Panc1 (cell line): ENCODE results near the gene MED13L. TPM values are rescaled to one million over a fixed set of nuclear protein-coding genes. Genes with fewer than 3 reads are reported as not detected.

Source experiments
- ATAC-seq: fragments of 200-7000 bp; cut with Tn5 transposase; 2 replicates; pipeline ENCODE4 v1.9.1; 2020; ENCODE audit warnings: mild to moderate bottlenecking, moderate library complexity
- Bru-seq: library from RNA; stranded (reverse); fragments of 400-500 nt; gene quantifications from one replicate; lab custom pipeline; 2021; lab: Mats Ljungman, UMichigan
- BruChase-seq, 2 experiments: library from RNA; stranded (reverse); fragments of 400-500 nt; gene quantifications; one replicate each; lab custom pipeline; 2021; lab: Mats Ljungman, UMichigan
- BruUV-seq: library from RNA; stranded (reverse); fragments of 400-500 nt; replicated peaks from 2 replicates; lab custom pipeline; 2021; lab: Mats Ljungman, UMichigan
- CTCF ChIA-PET: fragments of 300-600 bp; sonication (Branson Sonifier 250); formaldehyde crosslinking; loops from one replicate; lab custom pipeline; 2022; ENCODE audit warnings: antibody characterized with exemption; lab: Charles Lee
- POLR2A ChIA-PET: fragments of 300-600 bp; sonication (Branson Sonifier 250); formaldehyde crosslinking; loops from one replicate; lab custom pipeline; 2022; ENCODE audit warnings: antibody characterized with exemption; lab: Charles Lee
- DNase-seq: peaks from one replicate; pipeline ENCODE4 v3.0.0-alpha.2; 2010; ENCODE audit warnings: low read depth, low spot score
- H3K27ac ChIP-seq: 2 replicates; pipeline ENCODE4 v1.5.1; 2011; ENCODE audit warnings: mild to moderate bottlenecking, low read length, inconsistent platforms
- H3K27me3 ChIP-seq: fragments of 200-500 bp; sonication (Bioruptor generic); 2 replicates; pipeline ENCODE4 v1.6.0; 2014; ENCODE audit warnings: low read length, inconsistent platforms; ENCODE audit not compliant: control insufficient read depth, insufficient read depth
- H3K36me3 ChIP-seq: fragments of 200-500 bp; sonication (Bioruptor generic); 2 replicates; pipeline ENCODE4 v1.5.1; 2014; ENCODE audit warnings: inconsistent platforms, mild to moderate bottlenecking, low read length, moderate library complexity; ENCODE audit not compliant: control insufficient read depth, insufficient read depth
- H3K4me1 ChIP-seq: 2 replicates; pipeline ENCODE4 v1.5.1; 2011; ENCODE audit warnings: inconsistent platforms, mild to moderate bottlenecking, low read length, moderate library complexity; ENCODE audit not compliant: control insufficient read depth, insufficient read depth
- H3K4me3 ChIP-seq, 2 experiments: 2 replicates each; pipeline ENCODE4 v1.5.1; 2011 to 2012; ENCODE audit warnings: low read depth in 2 of 2, low read length in 2 of 2, mild to moderate bottlenecking in 2 of 2, inconsistent platforms in 1 of 2, moderate library complexity in 1 of 2
- H3K9me3 ChIP-seq: fragments of 200-500 bp; sonication (Bioruptor generic); 2 replicates; pipeline ENCODE4 v1.5.1; 2014; ENCODE audit warnings: low read depth, mild to moderate bottlenecking, inconsistent platforms, low read length, moderate library complexity; ENCODE audit not compliant: control insufficient read depth, insufficient read depth
- CTCF ChIP-seq: fragments of 450-650 bp; IDR thresholded peaks from 2 replicates; pipeline ENCODE4 v1.5.1; 2017; ENCODE audit warnings: mild to moderate bottlenecking
- POLR2AphosphoS5 ChIP-seq: IDR thresholded peaks from 2 replicates; pipeline ENCODE4 v1.6.1; 2012; ENCODE audit warnings: mild to moderate bottlenecking, low read depth, low read length, moderate library complexity
- REST ChIP-seq, 2 experiments: IDR thresholded peaks; 2 replicates each; pipeline ENCODE4 v1.6.1; 2011 to 2012; ENCODE audit warnings: low read depth in 2 of 2, control low read depth in 1 of 2, low read length in 1 of 2, mild to moderate bottlenecking in 1 of 2, moderate library complexity in 1 of 2; ENCODE audit not compliant: insufficient read depth in 1 of 2
- SIN3A ChIP-seq: IDR thresholded peaks from 2 replicates; pipeline ENCODE4 v1.6.1; 2012; ENCODE audit warnings: low read depth, mild to moderate bottlenecking, low read length, moderate library complexity, borderline replicate concordance; ENCODE audit not compliant: insufficient read depth
- TCF7L2 ChIP-seq: IDR thresholded peaks from 2 replicates; pipeline ENCODE4 v1.6.1; 2011; ENCODE audit warnings: mild to moderate bottlenecking, low read depth, low read length, inconsistent platforms
- in situ Hi-C: cut with HindIII; loops from 2 replicates; pipeline ENCODE4 v1.10.0; 2016; ENCODE audit warnings: low sequenced_read_pairs, low pct_unique_long_range_greater_than_20kb
- intact Hi-C: fragments of 100-400 bp; cut with micrococcal nuclease; formaldehyde crosslinking; loops from one replicate; pipeline ENCODE4 v1.10.0; 2022; ENCODE audit not compliant: unreplicated experiment
- long read RNA-seq: library from polyadenylated mRNA; unstranded; transcript quantifications from one replicate; pipeline ENCODE4 v2.0.0, GENCODE V29; 2021; ENCODE audit not compliant: unreplicated experiment
- polyA plus RNA-seq: library from polyadenylated mRNA; unstranded; fragments of >200 nt; gene quantifications from one replicate; pipeline ENCODE4 v1.2.1, GENCODE V29; 2012; ENCODE audit warnings: missing spikeins; ENCODE audit not compliant: insufficient read length
- total RNA-seq: library from RNA; stranded (reverse); gene quantifications from one replicate; pipeline ENCODE4 v1.2.1, GENCODE V29; 2021; ENCODE audit not compliant: unreplicated experiment

Gene MED13L
- total RNA-seq = 170 TPM
- polyA plus RNA-seq = 34.4 TPM
- percentile 97 among the genes with signal in this experiment for Bru-seq, nascent RNA
- BruChase-seq, experiment 1, labeled RNA remaining after a 2-hour chase = percentile 90 among the genes with signal in this experiment
- percentile 91 among the genes with signal in this experiment for BruChase-seq, experiment 2, labeled RNA remaining after a 6-hour chase
- long read RNA-seq, partial matches to known transcripts = 66 of 88 reads
- long read RNA-seq, other reads (novel, unspliced or antisense) = 17 of 88 reads

GRCh38 chr12:116277467-116278278 lies at the start of gene MED13L:
MED13L (minus strand) TSS chr12:116277693; CDS start chr12:116277131, 562 bp downstream.
- peaks cover 53% of the 10 kb centered on the region for H3K4me1 ChIP-seq
- in situ Hi-C loops = no loop called here
- intact Hi-C loops = loop anchor here (2.0 to 10.0 kb wide), 5 partner anchors 149 to 407 kb away; no protein-coding TSS in a partner anchor
- ATAC-seq (peak; percentile 88), DNase-seq (no peak)
- POLR2A ChIA-PET = interaction anchor here (0.6 kb wide), 1 partner anchor 28 kb away, joined by 3 read pairs; no protein-coding TSS in a partner anchor
- H3K27me3 ChIP-seq = no peaks in the 10 kb centered on the region
- no peaks in the 10 kb centered on the region for H3K9me3 ChIP-seq
- TF ChIP-seq SIN3A = no peak; the same call in 1 of the 2 replicates
- peak; percentile 84 for TF ChIP-seq CTCF
- TF ChIP-seq POLR2AphosphoS5 = no peak; the same call in 1 of the 2 replicates
- no peak for TF ChIP-seq TCF7L2
- CTCF ChIA-PET = interaction anchor here (0.7 kb wide), 1 partner anchor 329 kb away, joined by 3 read pairs; no protein-coding TSS in a partner anchor
- H3K36me3 ChIP-seq = no peaks in the 10 kb centered on the region; the same call in none of the 2 replicates
- BruUV-seq = no TSS peak
- peak within 1 kb of the TSS; percentile 98 for H3K27ac ChIP-seq
- peak within 1 kb of the TSS; percentile 66 to 75 for H3K4me3 ChIP-seq

- Histone ChIP-seq H3K27me3 (no peaks in the 10 kb centered on the region), H3K36me3 (no peaks in the 10 kb centered on the region), H3K9me3 (no peaks in the 10 kb centered on the region), H3K27ac (no peak overlapping the region; the same call in 1 of the 2 replicates), H3K4me1 (no peaks in the 10 kb centered on the region), H3K4me3 (no peak overlapping the region)
- DNase-seq (no peak), ATAC-seq (no peak)
- ChIA-PET POLR2A (no interaction called here), CTCF (no interaction called here)
- in situ Hi-C loops (no loop called here), intact Hi-C loops (no loop called here)
- TF ChIP-seq TCF7L2 = no peak
- no TSS peak for BruUV-seq
Observed at GRCh38 chr12:116325336-116325664, 47.8 kb upstream of the MED13L start.

- ATAC-seq = no peak
- Histone ChIP-seq H3K4me1 (no peaks in the 10 kb centered on the region), H3K27ac (no peak overlapping the region; the same call in 1 of the 2 replicates), H3K4me3 (no peak overlapping the region), H3K9me3 (no peaks in the 10 kb centered on the region), H3K36me3 (no peaks in the 10 kb centered on the region), H3K27me3 (no peaks in the 10 kb centered on the region)
- TF ChIP-seq TCF7L2 (no peak), SIN3A (no peak), REST (IDR thresholded peaks at IDR 0.05; ENCODE audit: insufficient read depth in 1 of 2, low read depth in 2 of 2, low read length in 1 of 2) (no peak), POLR2AphosphoS5 (no peak), CTCF (no peak)
- BruUV-seq = no TSS peak
- ChIA-PET POLR2A (no interaction called here), CTCF (no interaction called here)
- in situ Hi-C loops (no loop called here), intact Hi-C loops (no loop called here)
- no peak for DNase-seq
Observed at GRCh38 chr12:116324654-116325335, 47.3 kb upstream of the MED13L start.
